ENCODE results near the gene SUSD3.

DNA sequence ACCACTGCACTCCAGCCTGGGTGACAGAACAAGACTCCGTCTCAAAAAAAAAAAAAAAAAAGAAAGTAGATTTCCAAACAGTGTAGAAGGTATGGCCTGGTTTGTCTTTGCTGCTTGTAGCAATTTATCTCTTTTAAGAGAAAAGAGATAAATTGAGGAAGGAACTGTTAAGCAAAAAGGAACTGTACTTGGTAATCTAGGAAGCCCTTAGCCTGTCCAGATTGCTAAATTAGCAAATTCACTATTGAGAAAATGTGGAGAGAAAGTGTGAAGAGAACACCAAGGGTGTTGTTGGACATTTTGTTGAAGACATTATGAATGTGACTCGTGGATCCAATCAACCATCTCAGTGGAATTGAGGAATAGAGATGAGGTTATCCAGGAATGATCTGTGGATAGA, 13.0 kb upstream of the SUSD3 start:
- no peak for TF ChIP-seq EZH2 (IDR thresholded peaks at IDR 0.05; ENCODE audit: borderline replicate concordance, low read depth, low read length, severe bottlenecking)
- TF ChIP-seq, protein P1, sequence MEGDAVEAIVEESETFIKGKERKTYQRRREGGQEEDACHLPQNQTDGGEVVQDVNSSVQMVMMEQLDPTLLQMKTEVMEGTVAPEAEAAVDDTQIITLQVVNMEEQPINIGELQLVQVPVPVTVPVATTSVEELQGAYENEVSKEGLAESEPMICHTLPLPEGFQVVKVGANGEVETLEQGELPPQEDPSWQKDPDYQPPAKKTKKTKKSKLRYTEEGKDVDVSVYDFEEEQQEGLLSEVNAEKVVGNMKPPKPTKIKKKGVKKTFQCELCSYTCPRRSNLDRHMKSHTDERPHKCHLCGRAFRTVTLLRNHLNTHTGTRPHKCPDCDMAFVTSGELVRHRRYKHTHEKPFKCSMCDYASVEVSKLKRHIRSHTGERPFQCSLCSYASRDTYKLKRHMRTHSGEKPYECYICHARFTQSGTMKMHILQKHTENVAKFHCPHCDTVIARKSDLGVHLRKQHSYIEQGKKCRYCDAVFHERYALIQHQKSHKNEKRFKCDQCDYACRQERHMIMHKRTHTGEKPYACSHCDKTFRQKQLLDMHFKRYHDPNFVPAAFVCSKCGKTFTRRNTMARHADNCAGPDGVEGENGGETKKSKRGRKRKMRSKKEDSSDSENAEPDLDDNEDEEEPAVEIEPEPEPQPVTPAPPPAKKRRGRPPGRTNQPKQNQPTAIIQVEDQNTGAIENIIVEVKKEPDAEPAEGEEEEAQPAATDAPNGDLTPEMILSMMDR (IDR thresholded peaks at IDR 0.05; ENCODE audit: borderline replicate concordance, extremely low read depth, low read length, poor library complexity, severe bottlenecking), result no peak
